Astrocyte (in vitro differentiated cells and primary cell): ENCODE measurements around the gene PIK3R1.

Source experiments
- CTCF ChIP-seq: IDR thresholded peaks from 2 replicates; pipeline ENCODE4 v1.5.1; 2011; ENCODE audit warnings: low read depth, mild to moderate bottlenecking, inconsistent platforms, low read length, moderate library complexity; ENCODE audit not compliant: insufficient read depth
- EZH2 ChIP-seq: IDR thresholded peaks from 2 replicates; pipeline ENCODE4 v1.6.1; 2012; ENCODE audit warnings: mild to moderate bottlenecking, low read length, inconsistent platforms; ENCODE audit not compliant: insufficient read depth

GRCh38 chr5:68261569-68262065 is 46.1 kb downstream of the PIK3R1 start:
- TF ChIP-seq CTCF: peak; percentile 19
- no peak for TF ChIP-seq EZH2
